Epithelial cell of prostate (primary cell): ENCODE measurements around the gene VANGL1.

Source experiments
- DNase-seq: peaks from one replicate; pipeline ENCODE4 v3.0.0-alpha.2; 2011; ENCODE audit warnings: low read depth, low spot score
- H3K27ac ChIP-seq: fragments of 450-650 bp; 2 replicates; pipeline ENCODE4 v1.5.1; 2017; ENCODE audit warnings: mild to moderate bottlenecking

The VANGL1 gene

GRCh38 chr1:115726570-115726969 lies 84.8 kb downstream of the VANGL1 start:
- no peak overlapping the region for H3K27ac ChIP-seq
- no peak for DNase-seq

DNA sequence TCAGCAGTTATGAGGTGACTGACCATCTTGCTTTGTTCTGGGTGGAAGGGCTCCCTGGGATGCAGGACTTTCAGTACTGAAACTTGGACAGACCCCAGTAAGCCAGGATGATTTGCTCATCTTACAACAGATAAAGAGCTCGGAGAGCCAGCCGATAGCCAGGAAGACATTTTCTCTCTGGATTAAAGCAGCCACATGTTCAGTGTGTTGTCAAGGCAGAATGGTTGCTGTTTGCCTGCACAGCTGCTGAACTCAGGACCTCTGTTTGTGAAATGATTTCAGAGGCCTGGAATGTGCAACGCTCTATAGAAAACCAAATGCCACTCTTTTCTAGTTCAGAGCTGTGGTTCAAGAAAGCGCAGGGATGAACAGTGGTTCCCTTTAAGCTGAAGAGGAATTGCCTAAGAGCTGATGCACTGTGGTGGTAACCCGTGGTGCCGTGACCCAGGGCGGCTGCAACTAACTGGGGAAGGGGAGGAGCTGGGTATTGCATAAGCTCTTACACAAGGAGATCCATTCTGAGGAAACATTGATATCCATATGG lies 86.0 kb downstream of the VANGL1 start:
- peak; percentile 69 for DNase-seq
- H3K27ac ChIP-seq: peak overlapping the region; percentile 21

GRCh38 chr1:115728341-115728740 lies 86.6 kb downstream of the VANGL1 start:
- DNase-seq: no peak
- H3K27ac ChIP-seq: peak overlapping the region; percentile 21

DNA sequence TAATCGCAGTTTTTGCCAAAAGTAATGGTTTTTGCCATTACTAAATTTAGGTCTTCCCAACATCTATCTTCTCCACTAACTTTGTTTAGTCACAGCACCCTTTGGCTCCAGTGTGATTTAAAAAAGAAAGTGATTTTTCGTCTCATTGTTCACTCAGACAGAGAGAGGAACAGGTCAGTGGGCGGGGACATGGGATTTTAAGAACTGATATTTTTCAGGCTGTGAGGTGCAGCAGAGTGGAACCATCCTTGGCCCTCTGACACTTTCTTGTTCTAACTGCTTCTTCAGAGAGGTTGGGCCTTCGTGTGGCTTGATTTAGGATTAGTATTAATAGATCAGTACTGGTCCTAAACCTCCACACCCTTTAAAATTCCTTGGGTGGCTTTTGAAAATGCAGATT lies 88.0 kb downstream of the VANGL1 start:
- no peak overlapping the region for H3K27ac ChIP-seq
- DNase-seq: no peak

GRCh38 chr1:115732316-115732715 lies 90.5 kb downstream of the VANGL1 start:
- no peak overlapping the region for H3K27ac ChIP-seq
- no peak for DNase-seq

DNA sequence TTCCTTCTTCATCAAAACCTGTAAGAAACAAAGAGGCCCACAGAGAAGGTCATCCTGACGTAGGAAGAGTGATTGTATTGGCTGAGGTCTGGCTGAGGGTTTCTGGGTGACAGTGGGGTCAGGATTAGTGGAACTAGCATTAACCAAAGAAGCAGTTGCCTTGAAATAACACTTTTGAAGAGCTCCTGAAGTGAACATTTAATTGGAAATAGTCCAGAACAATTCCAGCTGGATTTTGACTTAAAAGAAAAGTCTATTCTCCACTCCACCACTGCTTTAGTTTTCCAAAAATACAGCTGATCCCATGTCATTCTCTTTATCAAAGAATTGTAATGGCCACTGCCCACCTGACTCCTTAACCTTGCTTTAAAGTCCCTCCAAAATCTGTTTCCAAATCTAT lies 99.0 kb downstream of the VANGL1 start:
- H3K27ac ChIP-seq: no peak overlapping the region
- DNase-seq: no peak

DNA sequence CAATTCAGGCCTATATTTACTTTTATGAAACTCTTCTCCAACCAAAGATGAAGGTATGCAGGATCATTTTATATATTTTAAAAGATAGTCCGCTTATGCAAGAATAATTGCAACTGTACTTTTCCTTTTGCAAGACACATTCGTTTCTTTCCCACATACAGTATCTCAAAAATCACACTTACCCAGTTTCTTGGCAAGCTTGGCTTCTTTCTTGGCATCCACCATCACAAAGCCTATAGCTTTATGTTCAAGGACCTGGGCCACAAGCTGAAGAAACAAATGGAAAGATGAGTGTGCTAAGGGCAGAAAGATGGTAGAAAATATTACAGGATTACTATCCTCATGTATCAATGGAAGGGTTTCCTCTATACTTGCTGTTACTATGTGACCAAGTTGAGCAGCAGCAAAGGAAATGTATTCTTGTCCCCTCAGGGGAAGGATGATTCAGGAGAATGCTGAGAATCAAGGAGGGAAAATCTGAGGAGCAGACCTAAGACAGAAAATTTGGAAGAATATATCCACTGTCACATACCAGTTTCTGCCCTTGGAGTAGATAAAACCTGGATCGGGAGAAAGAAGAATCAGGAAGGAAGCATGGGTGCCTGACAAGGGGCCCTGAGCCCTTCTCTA lies 103.0 kb downstream of the VANGL1 start:
- peak overlapping the region; percentile 64 for H3K27ac ChIP-seq

DNA sequence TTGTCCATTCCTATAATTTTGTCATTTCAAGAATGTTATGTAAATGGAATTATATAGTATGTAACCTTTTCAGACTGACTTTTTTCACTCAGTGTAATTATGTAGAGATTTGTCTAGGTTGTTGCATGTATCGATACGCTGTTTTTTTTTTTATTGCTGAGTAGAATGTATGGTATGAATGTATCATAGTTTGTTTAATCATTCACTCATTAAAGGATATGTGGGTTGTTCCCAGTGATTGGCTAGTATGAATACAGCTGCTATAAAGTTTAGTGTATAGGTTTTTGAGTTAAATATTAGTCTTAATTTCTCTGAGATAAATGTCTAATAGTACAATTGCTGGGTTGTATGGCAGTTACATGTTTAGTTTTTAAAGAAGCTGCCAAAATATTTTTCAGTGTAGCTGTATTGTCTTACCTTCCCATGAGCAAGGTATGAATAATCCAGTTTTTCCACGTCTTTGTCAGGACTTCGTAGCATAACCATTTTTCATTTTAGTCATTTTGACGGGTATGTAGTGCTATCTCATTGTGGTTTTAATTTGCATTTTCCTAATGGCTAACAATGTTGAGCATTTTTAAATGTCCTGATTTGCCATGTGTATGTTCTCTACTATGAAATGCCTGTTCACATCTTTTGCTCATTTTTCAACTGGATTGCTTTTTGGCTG lies 104.4 kb downstream of the VANGL1 start:
- peak; percentile 59 for DNase-seq
- peak overlapping the region; percentile 64 for H3K27ac ChIP-seq

More for the DNA sequence above, 103.0 kb downstream of the VANGL1 start:
- DNase-seq: no peak
